Pons (tissue), 1 donor: ENCODE data around the gene WWC1.
"Not testable (repeated sequence)": the region's sequence is repeated elsewhere in the genome, so short reads cannot be mapped to it uniquely, and the experiment has no call there.

Source experiments
- DNase-seq: peaks from one replicate; pipeline ENCODE4 v3.0.0-alpha.2; 2016; ENCODE audit warnings: low spot score

WWC1 gene

DNA sequence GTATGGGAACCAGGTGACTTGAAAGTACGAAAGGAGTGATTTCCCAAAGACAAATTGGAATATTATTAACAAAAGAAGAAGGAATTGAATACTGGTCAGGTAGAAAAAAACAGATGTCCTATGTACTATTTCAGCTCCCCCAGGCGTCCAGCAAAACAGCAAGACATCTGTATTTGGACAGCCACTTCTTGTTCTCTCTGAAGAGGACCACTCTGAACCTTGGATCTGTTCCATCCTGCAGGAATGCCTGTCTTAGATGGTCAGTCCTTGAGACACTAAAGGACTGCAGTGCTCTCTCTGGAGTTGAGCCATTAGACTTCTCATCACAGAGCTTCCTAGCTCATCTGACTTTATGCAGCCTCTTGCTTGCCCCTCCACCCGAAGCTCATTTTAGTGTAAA, 120.4 kb downstream of the WWC1 start:
- DNase-seq, result no peak

- DNase-seq, result no peak
Measured at GRCh38 chr5:168413062-168413461, 121.6 kb downstream of the WWC1 start.

DNA sequence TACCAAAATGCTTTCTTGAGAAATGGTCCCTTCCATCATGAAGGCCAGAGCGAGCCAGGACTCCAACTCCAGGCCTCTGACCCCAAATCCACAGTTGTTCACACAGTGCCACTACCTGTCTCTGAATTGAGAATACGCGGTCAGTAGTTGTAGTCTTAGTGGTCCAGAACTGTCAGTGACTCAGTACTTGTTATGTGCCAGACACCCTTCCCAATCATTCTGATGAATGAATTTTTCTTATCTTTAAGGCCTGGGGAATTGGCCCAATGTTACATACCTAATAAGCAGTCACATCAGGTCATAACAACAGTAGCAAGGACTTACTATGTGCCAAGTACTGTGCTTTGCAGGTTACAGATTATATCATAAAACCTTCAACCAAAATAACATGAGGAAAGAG, 122.2 kb downstream of the WWC1 start:
- DNase-seq, result no peak

DNA sequence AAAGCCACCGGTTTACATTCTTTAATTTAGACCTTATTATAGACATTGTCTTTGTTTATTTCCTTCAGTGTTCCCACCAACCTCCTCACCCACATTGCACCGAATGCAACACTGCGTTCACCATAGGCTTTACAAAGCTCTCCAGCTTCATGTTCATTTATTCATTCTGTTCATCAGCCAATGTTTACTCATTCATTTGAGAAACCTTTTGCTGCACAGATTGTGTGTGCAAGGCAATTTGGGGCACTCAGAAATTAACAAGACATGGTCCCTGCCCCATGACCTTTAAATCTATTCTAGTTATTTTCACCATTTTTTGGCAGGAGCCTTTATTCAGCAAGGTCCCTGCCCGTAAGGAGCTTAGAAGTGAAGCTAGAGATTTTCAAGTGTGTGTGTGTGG, 124.0 kb downstream of the WWC1 start:
- DNase-seq, result no peak

DNA sequence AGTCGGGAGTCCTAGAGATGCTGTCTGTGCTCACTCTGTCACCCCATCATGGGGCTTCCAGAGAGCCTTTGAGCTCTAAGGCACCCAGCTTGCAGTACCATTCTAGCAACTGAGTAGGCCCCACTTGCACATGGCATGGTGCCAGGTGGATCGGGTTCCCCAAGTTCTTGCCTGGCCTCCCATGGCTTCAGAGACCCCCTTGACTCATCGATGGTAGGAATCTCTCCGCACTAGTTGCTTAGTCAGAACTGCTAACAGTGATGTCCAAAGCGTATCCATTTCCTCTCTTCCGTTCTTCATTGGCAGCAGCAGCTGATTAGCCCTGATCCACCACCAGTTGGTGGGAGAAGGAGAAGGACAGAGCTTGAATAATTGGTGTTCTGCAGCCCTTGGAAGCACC, 124.5 kb downstream of the WWC1 start:
- no peak for DNase-seq

DNA sequence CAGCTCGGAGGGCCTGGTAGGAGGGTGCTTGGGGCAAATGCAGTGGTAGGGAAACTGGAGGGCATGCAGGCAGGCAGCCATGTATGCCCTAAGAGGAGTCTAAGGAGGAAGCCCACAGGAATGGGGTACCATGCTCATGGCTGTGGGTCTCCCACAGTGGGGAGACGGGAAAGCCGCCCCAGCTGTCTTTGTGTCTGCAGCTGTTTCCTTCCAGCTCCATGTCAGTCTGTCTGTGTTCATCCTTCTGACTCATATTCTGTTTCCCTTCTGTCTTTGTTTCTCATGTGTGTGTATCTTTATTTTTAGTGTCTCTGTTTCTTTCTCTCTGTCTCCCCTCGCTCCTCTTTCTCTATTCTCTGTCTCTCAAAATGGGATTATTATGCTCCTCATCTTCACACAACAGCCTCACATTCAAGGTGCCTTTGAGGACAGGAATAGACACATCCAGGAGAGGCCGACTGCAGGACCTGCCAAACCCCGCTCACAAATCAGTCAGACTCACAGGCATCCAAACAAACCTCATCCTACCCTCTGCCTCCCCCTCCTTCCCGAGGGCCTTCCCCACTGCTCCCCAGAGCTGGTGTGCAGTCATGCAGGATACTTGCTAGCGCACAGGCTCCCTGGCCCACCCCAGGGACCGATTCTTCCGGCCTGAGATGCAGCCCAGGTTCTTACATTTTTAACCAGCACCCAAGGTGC, 126.4 kb downstream of the WWC1 start:
- no peak for DNase-seq

DNA sequence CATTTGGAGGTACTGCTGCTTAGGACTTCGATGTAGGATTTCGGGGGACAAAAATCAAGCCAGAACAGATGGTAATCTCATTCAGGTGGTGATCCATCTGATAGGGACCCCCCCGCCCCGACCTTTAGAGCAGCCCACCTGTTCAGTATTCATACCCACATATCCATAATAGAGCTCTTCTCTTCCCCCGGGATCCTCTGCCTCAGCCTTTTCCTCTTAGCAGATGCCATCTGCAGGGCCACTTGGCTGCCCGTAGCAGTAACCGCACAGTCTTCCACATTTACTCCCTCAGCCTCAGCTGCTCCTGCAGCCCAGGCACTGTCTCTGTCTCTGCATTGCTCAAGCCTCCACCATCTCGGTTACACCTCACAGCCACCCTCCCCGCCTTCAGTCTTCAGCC, 129.0 kb downstream of the WWC1 start:
- DNase-seq, result no peak

DNA sequence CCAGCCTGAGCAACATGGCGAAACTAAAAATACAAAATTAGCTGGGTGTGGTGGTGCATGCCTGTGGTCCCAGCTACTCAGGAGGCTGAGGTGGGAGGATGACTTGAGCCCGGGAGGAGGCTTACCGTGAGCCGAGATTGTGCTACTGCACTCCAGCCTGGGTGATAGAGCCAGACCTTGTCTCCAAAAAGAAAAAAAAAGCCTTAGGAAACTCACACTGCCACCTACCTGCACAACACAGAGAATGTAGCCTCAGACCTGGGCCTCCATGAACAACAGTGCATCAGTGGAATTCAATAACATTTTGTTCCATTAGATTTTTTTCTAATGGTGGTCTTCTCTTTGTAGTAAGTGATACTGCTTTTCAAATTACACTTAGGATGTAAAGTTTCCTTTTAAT, 131.0 kb downstream of the WWC1 start:
- DNase-seq, result no peak

DNA sequence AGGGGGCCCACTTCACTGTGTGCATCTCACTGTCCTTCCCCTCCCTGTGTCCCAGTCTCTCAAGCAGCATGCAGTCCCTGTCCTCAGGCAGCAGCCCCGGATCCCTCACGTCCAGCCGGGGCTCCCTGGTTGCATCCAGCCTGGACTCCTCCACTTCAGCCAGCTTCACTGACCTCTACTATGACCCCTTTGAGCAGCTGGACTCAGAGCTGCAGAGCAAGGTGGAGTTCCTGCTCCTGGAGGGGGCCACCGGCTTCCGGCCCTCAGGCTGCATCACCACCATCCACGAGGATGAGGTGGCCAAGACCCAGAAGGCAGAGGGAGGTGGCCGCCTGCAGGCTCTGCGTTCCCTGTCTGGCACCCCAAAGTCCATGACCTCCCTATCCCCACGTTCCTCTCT, 132.0 kb downstream of the WWC1 start:
- DNase-seq, result no peak

DNA sequence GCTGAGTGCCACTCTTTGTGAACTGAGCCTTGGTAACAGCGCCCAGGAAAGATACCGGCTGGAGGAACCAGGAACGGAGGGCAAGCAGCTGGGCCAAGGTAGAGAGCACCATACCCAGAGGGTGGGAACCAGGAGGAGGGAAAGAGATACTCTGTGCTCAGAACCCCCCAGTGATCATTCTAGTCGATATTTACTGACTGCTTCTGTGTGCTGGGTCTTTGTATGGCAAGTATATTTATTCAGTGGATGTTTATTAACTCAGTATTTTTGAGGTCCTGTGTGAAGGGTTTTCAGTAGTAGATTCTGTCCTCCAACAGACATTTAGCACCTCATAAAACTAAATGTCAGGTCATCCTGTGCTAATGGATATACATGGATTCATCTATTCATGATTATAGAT, 132.5 kb downstream of the WWC1 start:
- no peak for DNase-seq

GRCh38 chr5:168424594-168425323, 133.3 kb downstream of the WWC1 start:
- no peak for DNase-seq

DNA sequence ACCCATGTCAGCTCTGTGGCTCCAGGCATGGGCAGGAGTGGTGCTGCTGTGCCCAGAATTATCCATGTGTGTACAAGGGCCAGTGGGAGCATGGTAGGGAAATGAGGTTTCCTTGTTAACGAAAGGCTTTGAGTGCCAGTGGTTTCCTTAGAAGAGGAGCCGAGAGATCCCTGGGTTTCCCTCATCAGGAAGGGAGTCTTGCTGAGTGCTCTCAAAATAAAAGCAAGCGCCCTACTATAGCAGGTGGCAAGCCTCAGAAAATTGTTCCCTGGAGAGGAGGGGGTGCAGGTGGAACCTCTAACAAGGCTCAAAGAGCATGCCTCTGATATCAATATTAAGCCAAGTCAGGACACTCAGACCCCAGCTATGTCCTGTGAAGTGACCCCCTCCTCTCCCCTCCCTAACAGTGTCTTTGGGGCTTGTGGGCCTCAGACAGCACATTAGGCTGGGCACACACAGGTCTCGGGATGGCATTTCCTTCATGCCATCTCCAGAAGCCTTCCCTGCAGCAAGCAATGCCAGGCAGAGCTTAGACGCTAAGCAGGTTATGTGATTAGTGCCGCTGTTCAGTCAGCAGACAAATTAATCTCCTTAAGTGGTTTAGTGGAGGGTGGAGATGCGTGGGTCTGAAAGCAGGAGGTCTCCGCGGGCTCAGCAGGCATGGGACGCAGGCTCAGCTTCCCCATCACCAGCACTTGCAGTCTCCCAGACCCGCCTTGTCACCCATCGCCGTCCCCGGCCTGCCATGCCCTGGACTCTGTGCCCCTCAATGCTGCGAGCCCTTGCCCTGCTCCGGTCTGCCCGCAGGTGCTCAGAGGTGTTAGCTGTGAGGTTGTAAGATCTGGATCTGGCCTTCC, 134.8 kb downstream of the WWC1 start:
- no peak for DNase-seq

DNA sequence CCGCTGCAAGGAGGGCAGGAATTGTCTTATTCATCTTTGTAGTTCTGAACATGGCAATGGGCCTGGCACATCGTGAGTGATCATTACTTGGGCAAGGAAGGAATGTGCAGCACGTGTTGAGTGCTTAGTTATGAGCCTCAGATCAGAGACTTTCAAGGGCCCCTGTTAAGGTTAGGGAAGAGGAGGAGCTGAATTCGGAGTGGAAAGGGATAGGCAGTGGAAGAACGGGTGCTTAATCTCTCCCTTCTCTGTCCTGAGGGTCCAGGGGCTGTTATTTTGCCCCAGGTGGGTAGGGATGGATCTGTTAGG, 135.4 kb downstream of the WWC1 start:
- no peak for DNase-seq

DNA sequence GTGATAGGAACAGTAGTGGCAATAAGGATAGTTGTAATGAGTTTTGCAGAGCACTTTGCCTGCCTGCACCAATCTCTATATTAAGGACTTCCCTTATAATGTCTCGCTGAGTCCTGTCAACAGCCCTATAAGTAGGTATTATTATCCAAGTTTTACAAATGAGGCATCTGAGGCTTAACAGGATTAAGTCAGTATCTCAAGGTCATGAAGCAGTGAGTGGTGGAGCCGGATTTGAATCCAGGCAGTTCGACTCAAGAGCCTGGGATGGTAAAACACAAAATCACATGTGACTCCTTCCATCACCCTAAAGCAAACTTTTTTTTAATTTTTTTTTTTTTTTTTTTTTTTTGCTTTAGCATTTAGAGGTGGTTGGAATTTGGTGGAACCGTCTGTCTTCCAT, 135.8 kb downstream of the WWC1 start:
- no peak for DNase-seq

DNA sequence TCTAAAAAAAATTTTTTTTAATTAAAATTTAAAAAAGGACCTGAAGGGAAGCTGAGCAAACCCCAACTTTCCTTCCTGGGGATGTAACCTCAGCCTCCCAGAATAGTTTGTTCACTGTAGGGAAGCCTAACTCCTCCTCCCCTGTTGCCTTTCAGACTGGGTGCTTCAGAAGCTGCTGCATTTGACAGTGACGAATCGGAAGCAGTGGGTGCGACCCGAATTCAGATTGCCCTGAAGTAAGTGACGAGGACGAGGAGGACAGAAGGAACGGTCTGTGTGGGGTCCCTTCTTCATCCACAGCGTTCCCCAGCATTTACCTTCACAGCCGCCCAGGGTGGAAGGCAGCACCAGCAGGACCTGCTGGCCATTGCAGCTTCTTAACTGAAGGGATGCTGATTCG, 137.1 kb downstream of the WWC1 start:
- no peak for DNase-seq

DNA sequence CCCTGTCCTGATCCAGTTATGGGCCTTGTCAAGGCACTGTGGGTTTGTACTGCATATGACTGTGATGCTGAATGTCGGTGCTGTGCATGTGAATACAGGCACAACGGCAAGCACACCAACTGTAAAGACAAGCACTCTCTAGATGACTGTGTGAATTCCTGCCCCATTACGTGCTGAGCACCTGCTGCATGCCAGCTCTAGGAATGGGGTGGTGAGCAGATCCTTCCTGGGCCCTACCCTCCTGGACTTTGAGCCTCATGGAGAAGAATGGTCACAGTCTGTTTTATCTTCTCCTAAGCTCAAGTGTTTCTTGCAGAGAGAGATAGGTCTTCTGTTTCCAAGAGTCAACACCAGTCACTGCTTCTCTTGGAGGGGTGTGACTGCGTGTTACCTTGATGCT, 138.9 kb downstream of the WWC1 start:
- DNase-seq, result no peak

- no peak for DNase-seq
Measured at GRCh38 chr5:168432903-168433302, 141.5 kb downstream of the WWC1 start.

- peak; percentile 53 for DNase-seq
Measured at GRCh38 chr5:168434001-168434400, 142.6 kb downstream of the WWC1 start.

- no peak for DNase-seq
Measured at GRCh38 chr5:168434746-168435321, 143.4 kb downstream of the WWC1 start.

DNA sequence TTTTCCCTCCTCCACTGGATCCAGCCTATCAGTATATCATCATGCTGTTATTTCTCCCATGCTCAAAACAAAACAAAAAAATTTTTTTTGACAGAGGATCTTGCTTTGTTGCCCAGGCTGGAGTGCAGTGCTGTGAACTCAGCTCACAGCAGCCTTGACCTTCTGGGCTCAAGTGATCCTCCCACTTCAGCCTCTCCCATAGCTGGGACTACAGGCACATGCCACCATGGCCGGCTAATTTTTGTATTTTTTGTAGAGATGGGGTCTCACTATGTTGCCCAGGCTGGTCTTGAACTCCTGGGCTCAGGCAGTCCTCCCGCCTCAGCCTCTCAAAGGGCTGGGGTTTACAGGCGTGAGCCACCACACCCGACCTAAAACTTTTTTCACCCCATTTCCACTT, 143.9 kb downstream of the WWC1 start:
- DNase-seq, result not testable (repeated sequence)

DNA sequence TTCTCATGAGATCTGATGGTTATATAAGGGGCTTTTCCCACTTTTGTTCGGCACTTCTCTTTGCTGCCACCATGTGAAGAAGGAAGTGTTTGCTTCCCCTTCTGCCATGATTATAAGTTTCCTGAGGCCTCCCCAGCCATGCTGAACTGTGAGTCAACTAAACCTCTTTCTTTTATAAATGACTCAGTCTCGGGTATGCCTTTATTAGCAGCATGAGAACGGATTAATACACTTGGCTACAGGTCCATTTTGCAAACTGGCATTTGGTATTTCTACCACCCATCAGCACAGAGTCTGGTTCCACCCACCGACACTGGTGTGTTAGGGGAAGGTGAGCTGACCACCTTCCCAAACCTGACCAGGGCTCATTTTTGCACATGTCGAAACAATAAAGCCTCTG, 146.9 kb downstream of the WWC1 start:
- DNase-seq, result no peak

- no peak for DNase-seq
Measured at GRCh38 chr5:168443533-168443932, 152.1 kb downstream of the WWC1 start.
